ENCODE measurements around the gene BTRC.

GRCh38 chr10:101444058-101444898 lies 90.3 kb downstream of the BTRC start:
- no peak for TF ChIP-seq POLR2AphosphoS5 (IDR thresholded peaks at IDR 0.05)
- no peak for TF ChIP-seq CTCF (IDR thresholded peaks at IDR 0.05)

Measured in sigmoid colon (tissue), 4 donors.